ENCODE measurements around the gene NOC2L. TPM values are rescaled to one million over a fixed set of nuclear protein-coding genes. Genes with fewer than 3 reads are reported as not detected.

The NOC2L gene
- total RNA-seq, 1 donor from 2014 or later = 42.5 TPM

DNA sequence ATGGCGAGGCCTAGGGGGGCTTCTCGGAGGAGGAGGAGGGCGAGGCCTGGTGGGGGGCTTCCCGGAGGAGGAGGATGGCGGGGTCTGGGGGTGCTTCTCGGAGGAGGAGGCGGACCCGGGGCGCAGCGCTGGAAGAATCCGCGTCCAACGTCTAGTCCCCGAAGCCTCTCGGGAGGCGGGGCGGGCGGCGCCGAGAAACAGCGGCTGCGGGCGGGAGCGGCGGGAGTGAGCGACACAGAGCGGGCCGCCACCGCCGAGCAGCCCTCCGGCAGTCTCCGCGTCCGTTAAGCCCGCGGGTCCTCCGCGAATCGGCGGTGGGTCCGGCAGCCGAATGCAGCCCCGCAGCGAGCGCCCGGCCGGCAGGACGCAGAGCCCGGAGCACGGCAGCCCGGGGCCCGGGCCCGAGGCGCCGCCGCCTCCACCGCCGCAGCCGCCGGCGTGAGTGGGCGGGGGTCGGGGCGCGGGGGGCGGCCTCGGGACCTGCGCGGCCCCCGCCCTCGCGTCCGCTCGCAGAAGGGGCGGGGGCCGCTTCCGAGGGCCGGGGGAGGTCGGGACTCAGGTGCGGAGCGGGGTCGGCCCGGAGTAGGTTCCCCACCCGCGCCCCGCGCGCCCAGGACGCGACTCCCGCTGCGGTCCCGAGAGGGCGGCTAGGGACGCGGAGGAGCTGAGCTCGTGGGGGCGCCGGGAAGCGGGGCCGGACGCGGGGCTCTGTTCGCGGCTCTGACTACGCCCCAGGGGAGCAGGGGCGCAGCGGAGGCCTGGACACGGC, 1.5 kb upstream of the NOC2L start, which contains the start of gene KLHL17:
TSS of gene KLHL17 (plus strand) at position 222 of the 769 bp plus-strand sequence. CDS start at position 332, 110 bp downstream.
- Histone ChIP-seq H3K36me3 (peaks cover 0 to 18% of the 10 kb centered on the region in 2 donors), H3K9me3 (no peaks in the 10 kb centered on the region), H3K27me3 (no peaks in the 10 kb centered on the region), H3K4me3 (peak within 1 kb of the TSS; percentile 96 to 97), H3K4me1 (peaks cover 32% of the 10 kb centered on the region), H3K27ac (peak within 1 kb of the TSS; percentile 59)
- intact Hi-C loops (cut with DNase I) = loop anchor here (5.0 kb wide), 1 partner anchor 53 kb away; no protein-coding TSS in a partner anchor
- DNase-seq (ENCODE audit: extremely low spot score in 2 of 2) = no peak
- TF ChIP-seq POLR2A (IDR thresholded peaks at IDR 0.05) (no peak), POLR2AphosphoS5 (IDR thresholded peaks at IDR 0.05; ENCODE audit: insufficient read depth in 1 of 2, low read depth in 1 of 2) (no peak)
- TF ChIP-seq, protein P1, sequence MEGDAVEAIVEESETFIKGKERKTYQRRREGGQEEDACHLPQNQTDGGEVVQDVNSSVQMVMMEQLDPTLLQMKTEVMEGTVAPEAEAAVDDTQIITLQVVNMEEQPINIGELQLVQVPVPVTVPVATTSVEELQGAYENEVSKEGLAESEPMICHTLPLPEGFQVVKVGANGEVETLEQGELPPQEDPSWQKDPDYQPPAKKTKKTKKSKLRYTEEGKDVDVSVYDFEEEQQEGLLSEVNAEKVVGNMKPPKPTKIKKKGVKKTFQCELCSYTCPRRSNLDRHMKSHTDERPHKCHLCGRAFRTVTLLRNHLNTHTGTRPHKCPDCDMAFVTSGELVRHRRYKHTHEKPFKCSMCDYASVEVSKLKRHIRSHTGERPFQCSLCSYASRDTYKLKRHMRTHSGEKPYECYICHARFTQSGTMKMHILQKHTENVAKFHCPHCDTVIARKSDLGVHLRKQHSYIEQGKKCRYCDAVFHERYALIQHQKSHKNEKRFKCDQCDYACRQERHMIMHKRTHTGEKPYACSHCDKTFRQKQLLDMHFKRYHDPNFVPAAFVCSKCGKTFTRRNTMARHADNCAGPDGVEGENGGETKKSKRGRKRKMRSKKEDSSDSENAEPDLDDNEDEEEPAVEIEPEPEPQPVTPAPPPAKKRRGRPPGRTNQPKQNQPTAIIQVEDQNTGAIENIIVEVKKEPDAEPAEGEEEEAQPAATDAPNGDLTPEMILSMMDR (IDR thresholded peaks at IDR 0.05) = no peak

DNA sequence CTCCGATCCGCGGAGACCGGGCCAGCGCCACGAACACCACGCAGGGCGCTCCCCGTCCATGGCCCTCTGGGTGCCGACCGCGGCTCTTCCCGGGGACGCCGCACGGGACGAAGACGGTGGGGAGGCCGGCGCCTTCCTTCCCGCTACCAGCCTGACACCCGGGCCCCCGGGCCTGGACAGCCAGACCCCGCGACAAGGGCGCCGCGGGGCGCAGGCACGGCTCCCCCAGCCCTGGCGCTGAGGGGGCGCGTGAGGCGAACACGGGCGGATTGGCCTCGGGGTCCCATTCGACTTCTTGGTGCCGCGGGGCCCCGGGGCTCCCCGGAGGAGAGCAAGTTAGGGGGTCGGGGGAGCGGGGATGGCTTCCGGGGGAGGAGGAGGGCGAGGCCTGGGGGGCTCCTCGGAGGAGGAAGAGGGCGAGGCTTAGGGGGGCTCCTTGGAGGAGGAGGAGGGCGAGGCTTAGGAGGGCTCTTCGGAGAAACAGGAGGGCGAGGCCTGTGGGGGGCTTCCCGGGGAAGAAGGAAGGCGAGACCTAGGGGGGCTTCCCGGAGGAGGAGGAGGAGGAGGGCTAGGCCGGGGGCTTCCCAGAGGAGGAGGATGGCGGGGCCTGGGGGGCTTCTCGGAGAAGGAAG, 791 bp upstream of the NOC2L start:
- peak overlapping the region; percentile 59 for H3K27ac ChIP-seq
- no peaks in the 10 kb centered on the region for H3K9me3 ChIP-seq
- peaks cover 32% of the 10 kb centered on the region for H3K4me1 ChIP-seq
- TF ChIP-seq, protein P1 (IDR thresholded peaks at IDR 0.05) = no peak
- TF ChIP-seq POLR2A (IDR thresholded peaks at IDR 0.05) = no peak
- no peak for TF ChIP-seq POLR2AphosphoS5 (IDR thresholded peaks at IDR 0.05; ENCODE audit: insufficient read depth in 1 of 2, low read depth in 1 of 2)
- peaks cover 0 to 25% of the 10 kb centered on the region in 2 donors for H3K36me3 ChIP-seq
- no peaks in the 10 kb centered on the region for H3K27me3 ChIP-seq
- intact Hi-C loops (cut with DNase I) = loop anchor here (5.0 kb wide), 1 partner anchor 53 kb away; no protein-coding TSS in a partner anchor
- no peak for DNase-seq (ENCODE audit: extremely low spot score in 2 of 2)
- H3K4me3 ChIP-seq = peak overlapping the region; percentile 96 to 97

DNA sequence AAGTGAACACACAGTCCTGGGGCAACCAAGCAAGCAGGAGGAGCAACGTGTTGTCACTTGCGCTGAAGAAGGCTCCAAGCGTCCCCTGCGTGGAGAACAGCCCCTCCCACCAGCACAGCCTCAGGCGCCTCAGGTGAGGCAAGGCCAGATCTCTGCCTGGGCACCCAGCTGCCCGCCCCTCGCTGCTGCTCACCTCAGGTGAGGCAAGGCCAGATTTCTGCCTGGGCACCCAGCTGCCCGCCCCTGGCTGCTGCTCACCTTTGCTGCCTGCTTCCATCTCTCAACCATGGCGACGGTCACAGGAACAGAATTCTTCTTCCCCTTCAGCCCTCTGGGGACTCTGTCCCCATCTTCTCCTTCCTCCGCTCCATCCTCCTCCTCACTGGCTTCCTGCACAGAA, 2.4 kb downstream of the NOC2L start:
- H3K9me3 ChIP-seq = no peaks in the 10 kb centered on the region
- intact Hi-C loops (cut with DNase I) = no loop called here
- no peak overlapping the region for H3K27ac ChIP-seq
- no peak for DNase-seq (ENCODE audit: extremely low spot score in 2 of 2)
- H3K4me3 ChIP-seq = no peak overlapping the region
- peaks cover 0 to 53% of the 10 kb centered on the region in 2 donors for H3K36me3 ChIP-seq
- peaks cover 31% of the 10 kb centered on the region for H3K4me1 ChIP-seq
- TF ChIP-seq POLR2AphosphoS5 (IDR thresholded peaks at IDR 0.05; ENCODE audit: insufficient read depth in 1 of 2, low read depth in 1 of 2) (no peak), POLR2A (IDR thresholded peaks at IDR 0.05) (no peak)
- TF ChIP-seq, protein P1 (IDR thresholded peaks at IDR 0.05) = no peak
- no peaks in the 10 kb centered on the region for H3K27me3 ChIP-seq

DNA sequence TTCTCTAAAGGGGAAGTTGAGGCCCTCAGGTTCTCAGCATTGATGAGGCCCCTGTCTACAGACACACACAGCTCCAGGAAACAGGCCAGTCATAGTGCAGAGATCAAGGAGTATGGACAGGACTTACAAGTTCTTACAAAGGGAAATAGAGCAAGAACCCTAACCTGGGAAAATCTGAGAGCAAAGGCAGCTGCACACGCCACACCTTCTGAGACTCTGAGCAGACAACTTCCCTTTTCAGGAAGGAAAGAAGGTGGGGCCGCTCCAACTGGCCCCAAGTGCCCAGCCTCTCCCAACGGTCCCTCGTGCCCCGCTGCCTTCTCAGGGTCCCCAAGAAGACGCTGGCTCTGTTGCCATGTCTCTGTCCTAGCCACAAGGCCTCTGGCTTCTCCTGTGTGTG, 3.6 kb downstream of the NOC2L start:
- Histone ChIP-seq H3K4me1 (peaks cover 27% of the 10 kb centered on the region), H3K27me3 (no peaks in the 10 kb centered on the region), H3K9me3 (no peaks in the 10 kb centered on the region), H3K36me3 (peaks cover 0 to 64% of the 10 kb centered on the region in 2 donors), H3K27ac (no peak overlapping the region), H3K4me3 (no peak overlapping the region)
- intact Hi-C loops (cut with DNase I) = no loop called here
- no peak for TF ChIP-seq POLR2AphosphoS5 (IDR thresholded peaks at IDR 0.05; ENCODE audit: insufficient read depth in 1 of 2, low read depth in 1 of 2)
- TF ChIP-seq, protein P1 (IDR thresholded peaks at IDR 0.05) = no peak
- DNase-seq (ENCODE audit: extremely low spot score in 2 of 2) = no peak

Measured in vagina (tissue), 2 donors.